Sciatic nerve (tissue), 2 donors: ENCODE data around the gene NPM3. TPM values are rescaled to one million over a fixed set of nuclear protein-coding genes. Genes with fewer than 3 reads are reported as not detected.

Experiments used
- ATAC-seq: fragments of 200-7000 bp; cut with Tn5 transposase; one replicate; pipeline ENCODE4 v1.9.1; 2020; ENCODE audit warnings: mild to moderate bottlenecking, moderate library complexity
- DNase-seq: peaks from one replicate; pipeline ENCODE4 v3.0.0-alpha.2; 2020; ENCODE audit warnings: low spot score
- intact Hi-C: fragments of 100-400 bp; cut with DNase I; formaldehyde crosslinking; loops from one replicate; pipeline ENCODE4 v1.14.2; 2022
- total RNA-seq: library from RNA; stranded (reverse); fragmentation: NEBNext Ultra II Directional; extraction: Animal tissue kit (Norgen Biotek cat#: 25700); gene quantifications from one replicate; pipeline ENCODE4 v1.2.1, GENCODE V29; 2021
- donor health status: DM: no; HTN: no; CAD: no.
- donor health status: DM: no; HTN: no; CAD: no.

The NPM3 gene
- total RNA-seq, 1 donor from 2014 or later, result 8.0 TPM

- no peak for DNase-seq
- intact Hi-C loops, result loop anchor here (5.0 kb wide), 1 partner anchor 171 kb away; no protein-coding TSS in a partner anchor
- no peak for ATAC-seq
Measured at GRCh38 chr10:101778151-101778780, 5.0 kb downstream of the NPM3 start.

GRCh38 chr10:101777619-101778145 is 5.6 kb downstream of the NPM3 start:
- DNase-seq, result no peak
- no peak for ATAC-seq
- intact Hi-C loops, result loop anchor here (2.0 to 5.0 kb wide), 2 partner anchors 13 to 170 kb away; no protein-coding TSS in a partner anchor

DNA sequence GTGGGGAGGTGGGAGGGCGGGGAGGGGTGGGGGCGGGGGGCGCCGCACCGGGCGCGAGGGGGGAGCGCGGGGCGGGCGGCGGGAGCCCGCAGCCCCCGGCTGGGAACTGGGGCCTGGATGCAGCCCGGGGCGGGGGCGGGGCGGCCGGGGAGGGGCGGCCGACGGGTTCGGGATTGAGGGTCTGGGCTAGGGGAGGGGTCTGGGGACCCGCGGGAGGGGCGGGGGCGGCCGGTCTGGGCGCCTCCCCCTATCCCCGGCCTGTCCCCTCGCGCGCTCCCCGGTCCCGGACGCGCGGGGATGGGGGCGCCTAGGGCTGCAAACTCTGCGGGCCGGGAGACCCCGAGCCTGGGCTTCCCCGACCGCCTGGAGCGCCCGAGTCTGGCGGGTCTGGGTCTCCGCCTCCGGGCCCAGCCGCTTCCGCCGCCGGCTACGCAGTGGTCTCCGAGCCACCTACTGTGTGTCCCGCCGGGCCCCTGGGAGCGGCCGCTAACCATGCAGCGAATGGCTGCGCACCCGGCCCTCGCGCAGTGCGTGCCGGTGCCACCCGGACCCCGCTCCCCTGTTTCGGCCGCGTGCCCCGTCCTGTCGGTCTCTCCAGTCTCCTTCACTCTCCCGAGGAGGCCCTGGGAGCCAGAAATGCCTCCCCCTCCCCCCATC is 7.0 kb downstream of the NPM3 start:
- DNase-seq (no peak), ATAC-seq (no peak)
- intact Hi-C loops, result loop anchor here (2.0 to 5.0 kb wide), 2 partner anchors 15 to 169 kb away; no protein-coding TSS in a partner anchor

- ATAC-seq (no peak), DNase-seq (no peak)
- intact Hi-C loops, result loop anchor here (2.0 to 5.0 kb wide), 2 partner anchors 15 to 168 kb away; no protein-coding TSS in a partner anchor
Measured at GRCh38 chr10:101775273-101776160, 7.7 kb downstream of the NPM3 start, which contains the start of gene FGF8. TSS of gene FGF8 (minus strand) at chr10:101776114. CDS start at chr10:101775900, 214 bp downstream.

DNA sequence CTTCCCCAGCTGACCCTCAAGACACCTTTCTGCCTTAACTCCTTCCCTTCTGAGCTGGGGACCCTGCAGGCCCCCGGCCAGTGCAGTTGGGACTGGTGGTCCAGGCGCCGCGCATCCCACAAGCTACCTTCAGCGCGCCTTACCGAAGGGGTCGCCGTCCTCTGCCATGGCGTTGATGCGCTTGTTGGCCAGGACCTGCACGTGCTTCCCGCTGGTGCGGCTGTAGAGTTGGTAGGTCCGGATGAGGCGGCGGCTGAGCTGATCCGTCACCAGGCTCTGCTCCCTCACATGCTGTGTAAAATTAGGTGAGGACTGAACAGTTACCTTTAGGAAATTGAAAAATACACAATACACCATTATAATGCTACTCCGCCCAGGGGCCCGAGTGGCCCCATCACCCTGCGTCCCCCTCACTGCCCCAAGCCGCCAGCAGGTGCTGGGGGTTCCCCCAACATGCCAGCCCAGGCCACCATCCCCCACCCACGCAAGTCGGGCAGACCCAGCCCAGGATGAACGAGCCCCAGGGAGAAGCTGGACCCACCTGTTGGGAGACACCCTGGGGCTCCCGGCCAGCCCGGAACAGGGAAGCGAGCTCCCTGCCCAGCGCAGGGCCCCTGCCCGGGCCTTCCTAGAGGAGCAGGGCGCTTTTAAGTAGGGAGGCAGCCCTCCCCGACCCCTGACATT is 8.5 kb downstream of the NPM3 start:
- DNase-seq (no peak), ATAC-seq (no peak)
- intact Hi-C loops, result loop anchor here (5.0 kb wide), 1 partner anchor 167 kb away; no protein-coding TSS in a partner anchor

GRCh38 chr10:101773923-101774588 is 9.2 kb downstream of the NPM3 start:
- ATAC-seq, result no peak
- intact Hi-C loops, result no loop called here
- DNase-seq, result no peak

GRCh38 chr10:101772895-101773761 is 10.1 kb downstream of the NPM3 start:
- intact Hi-C loops, result no loop called here
- ATAC-seq, result no peak
- no peak for DNase-seq

- ATAC-seq (no peak), DNase-seq (no peak)
- intact Hi-C loops, result no loop called here
Measured at GRCh38 chr10:101772017-101772894, 11.0 kb downstream of the NPM3 start.

GRCh38 chr10:101771380-101771779 is 11.9 kb downstream of the NPM3 start:
- intact Hi-C loops, result no loop called here
- DNase-seq, result no peak
- ATAC-seq, result no peak

DNA sequence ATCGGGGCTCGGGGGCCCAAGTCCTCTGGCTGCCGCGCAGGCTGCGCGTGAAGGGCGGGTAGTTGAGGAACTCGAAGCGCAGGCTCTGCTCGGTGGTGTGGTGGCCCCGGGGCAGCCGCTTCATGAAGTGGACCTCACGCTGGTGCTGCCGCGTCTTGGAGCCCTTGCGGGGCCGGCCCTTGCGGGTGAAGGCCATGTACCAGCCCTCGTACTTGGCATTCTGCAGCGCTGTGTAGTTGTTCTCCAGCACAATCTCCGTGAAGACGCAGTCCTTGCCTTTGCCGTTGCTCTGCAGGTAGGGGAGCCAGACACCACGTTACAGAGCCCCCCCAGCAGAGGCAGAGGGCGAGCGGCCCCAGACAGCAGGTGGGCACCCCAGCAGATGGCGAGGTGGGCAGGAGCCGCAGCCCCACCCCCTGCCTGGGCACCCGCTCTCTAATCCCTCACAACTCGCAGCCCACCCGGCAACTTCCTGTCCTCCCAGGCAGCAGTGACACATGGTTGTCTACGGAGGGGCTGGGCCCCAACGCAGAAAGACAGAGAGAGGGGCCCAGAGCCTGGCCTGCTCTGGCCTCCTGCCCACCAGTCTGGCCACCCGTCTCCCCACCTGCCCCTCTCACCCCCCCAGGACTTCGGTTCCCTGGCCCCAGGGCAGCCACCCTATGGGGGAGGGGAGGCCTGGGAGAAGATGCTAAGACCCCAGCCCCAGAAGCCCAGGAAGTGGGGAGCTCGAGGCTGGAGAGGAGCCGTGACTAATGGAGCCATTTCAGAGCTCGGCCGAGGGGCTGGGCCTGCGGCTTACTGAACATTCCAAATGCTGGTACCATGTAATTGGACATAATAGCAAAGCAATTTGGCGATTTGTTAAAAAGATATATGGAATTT is 12.7 kb downstream of the NPM3 start:
- intact Hi-C loops, result no loop called here
- DNase-seq, result no peak
- ATAC-seq, result no peak

- DNase-seq, result no peak
- ATAC-seq, result no peak
- intact Hi-C loops, result no loop called here
Measured at GRCh38 chr10:101769541-101770180, 13.6 kb downstream of the NPM3 start.

DNA sequence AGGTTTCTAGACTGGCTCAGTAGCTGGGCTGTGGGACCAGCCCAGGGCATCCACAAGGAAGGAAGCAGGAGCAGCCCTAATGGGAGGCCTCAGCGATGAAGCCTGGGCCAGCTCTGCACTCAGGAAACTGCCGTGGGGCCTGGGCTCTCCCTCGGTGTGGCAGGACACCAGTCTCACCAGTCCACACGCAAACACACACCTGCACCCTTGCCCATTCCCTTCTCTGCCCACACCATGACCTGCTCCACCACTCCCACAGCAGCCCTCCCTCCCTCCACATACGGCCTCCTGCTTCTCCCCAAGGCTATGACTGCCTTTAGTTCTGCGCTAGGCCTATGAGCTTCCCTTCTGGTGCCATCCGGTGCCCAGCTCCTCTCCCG is 14.5 kb downstream of the NPM3 start:
- DNase-seq (no peak), ATAC-seq (no peak)
- intact Hi-C loops, result no loop called here

DNA sequence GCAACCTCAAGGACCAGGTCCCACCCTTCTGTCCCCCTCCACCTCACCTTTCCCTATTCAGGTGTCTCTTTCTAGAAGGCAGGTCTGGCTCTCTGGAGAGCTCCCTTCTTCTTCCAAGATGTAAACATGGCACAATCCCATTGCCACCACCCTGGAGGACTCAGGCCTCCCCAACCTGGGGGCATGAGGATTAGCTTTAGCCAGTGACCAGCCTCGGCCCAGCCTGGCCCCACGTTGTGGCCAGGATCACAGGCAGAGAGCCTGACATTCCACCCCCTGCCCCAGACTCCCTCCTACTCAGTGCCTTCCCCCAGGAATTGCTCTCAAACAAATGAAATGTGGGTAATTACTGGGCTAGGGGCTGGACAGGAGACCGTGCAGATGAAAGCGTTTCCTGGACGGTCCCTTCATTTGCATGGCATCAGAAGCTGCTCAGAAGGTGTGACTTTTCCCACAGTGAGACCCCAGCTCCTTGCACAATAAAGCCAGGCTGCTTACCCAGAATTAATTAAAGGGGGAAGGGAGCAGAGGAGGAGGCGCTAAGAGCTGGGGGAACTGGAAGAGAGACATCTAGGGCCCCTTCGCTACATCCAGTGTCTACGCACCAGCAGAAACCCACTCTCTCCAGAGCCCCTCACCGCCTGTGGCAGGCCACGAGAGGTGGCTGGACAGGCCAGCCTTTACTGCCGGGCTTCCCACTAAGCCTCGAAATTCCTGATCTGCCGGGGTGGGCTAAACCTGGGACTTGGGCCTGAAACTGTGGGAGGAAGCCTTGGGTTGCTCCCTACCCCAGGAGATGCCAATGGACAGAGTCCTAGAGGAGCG is 15.1 kb downstream of the NPM3 start:
- DNase-seq (no peak), ATAC-seq (no peak)
- intact Hi-C loops, result no loop called here

GRCh38 chr10:101767600-101767945 is 15.7 kb downstream of the NPM3 start:
- intact Hi-C loops, result no loop called here
- DNase-seq (no peak), ATAC-seq (no peak)
